NCI-H446 treated with DMSO at 0.1 percent for 48 hours (cell line): ENCODE data around the gene TRIP6.

Experiments used
- DNase-seq: peaks from one replicate; lab custom pipeline; 2025; lab: John Stamatoyannopoulos, UW

Gene TRIP6

GRCh38 chr7:100867040-100867775 lies at the start of gene TRIP6:
TRIP6 (plus strand) TSS chr7:100867387; CDS start chr7:100867498, 111 bp downstream.
- DNase-seq, result no peak

GRCh38 chr7:100818366-100818765 lies 48.8 kb upstream of the TRIP6 start:
- no peak for DNase-seq

GRCh38 chr7:100818825-100819224 lies 48.4 kb upstream of the TRIP6 start:
- no peak for DNase-seq

- DNase-seq, result no peak
Measured at GRCh38 chr7:100819586-100819985, 47.6 kb upstream of the TRIP6 start.

- no peak for DNase-seq
Measured at GRCh38 chr7:100822236-100823139, 44.7 kb upstream of the TRIP6 start.

GRCh38 chr7:100823140-100823525 lies 44.1 kb upstream of the TRIP6 start:
- no peak for DNase-seq

- DNase-seq, result no peak
Measured at GRCh38 chr7:100823534-100823933, 43.7 kb upstream of the TRIP6 start.

- no peak for DNase-seq
Measured at GRCh38 chr7:100824499-100825214, 42.5 kb upstream of the TRIP6 start.

GRCh38 chr7:100825215-100825671 lies 41.9 kb upstream of the TRIP6 start:
- no peak for DNase-seq

GRCh38 chr7:100825751-100826513 lies 41.3 kb upstream of the TRIP6 start:
- DNase-seq, result no peak

- DNase-seq, result no peak
Measured at GRCh38 chr7:100826514-100827329, 40.5 kb upstream of the TRIP6 start.

- DNase-seq, result peak; percentile 36
Measured at GRCh38 chr7:100827330-100828226, 39.6 kb upstream of the TRIP6 start, which contains the start of gene EPHB4. EPHB4 (minus strand) TSS chr7:100827523; CDS start chr7:100827030, 493 bp downstream.

GRCh38 chr7:100829150-100829716 lies 38.0 kb upstream of the TRIP6 start:
- no peak for DNase-seq

GRCh38 chr7:100830396-100830795 lies 36.8 kb upstream of the TRIP6 start:
- no peak for DNase-seq

GRCh38 chr7:100832281-100832633 lies 34.9 kb upstream of the TRIP6 start:
- DNase-seq, result no peak

- DNase-seq, result no peak
Measured at GRCh38 chr7:100835903-100836811, 31.0 kb upstream of the TRIP6 start.

- no peak for DNase-seq
Measured at GRCh38 chr7:100836812-100837098, 30.4 kb upstream of the TRIP6 start.

GRCh38 chr7:100837099-100837836 lies 29.9 kb upstream of the TRIP6 start:
- DNase-seq, result peak; percentile 67
